ENCODE measurements around the gene POLDIP2. TPM values are rescaled to one million over a fixed set of nuclear protein-coding genes. Genes with fewer than 3 reads are reported as not detected.

The POLDIP2 gene
- total and polyA plus RNA-seq, 2 of the 13 experiments (the other 11 are each of a cell fraction or from before 2014, with no cell fraction given), result 85.9 to 114 TPM

- TF ChIP-seq BATF2 (CRISPR knock-in tag; IDR thresholded peaks at IDR 0.05) (no peak), ZNF577 (CRISPR knock-in tag; IDR thresholded peaks at IDR 0.05; ENCODE audit: borderline replicate concordance, low read depth) (no peak), ZNF782 (CRISPR knock-in tag; IDR thresholded peaks at IDR 0.05; ENCODE audit: borderline replicate concordance) (peak; percentile 87; the same call in 1 of the 2 replicates), IRX3 (CRISPR knock-in tag; IDR thresholded peaks at IDR 0.05; ENCODE audit: borderline replicate concordance, low read depth) (no peak), NFE2L2 (IDR thresholded peaks at IDR 0.05; ENCODE audit: low read length) (no peak), TBL1XR1 (IDR thresholded peaks at IDR 0.05; ENCODE audit: borderline replicate concordance, low read length, partially characterized antibody) (no peak), ZNF597 (CRISPR knock-in tag; IDR thresholded peaks at IDR 0.05) (no peak), ZNF33B (CRISPR knock-in tag; IDR thresholded peaks at IDR 0.05) (peak; percentile 71; the same call in 1 of the 2 replicates), RARG (CRISPR knock-in tag; IDR thresholded peaks at IDR 0.05; ENCODE audit: low read depth) (no peak), GABPB1 (CRISPR knock-in tag; IDR thresholded peaks at IDR 0.05) (no peak; the same call in 1 of the 2 replicates), DDIT3 (CRISPR knock-in tag; IDR thresholded peaks at IDR 0.05) (no peak), GATAD1 (CRISPR knock-in tag; IDR thresholded peaks at IDR 0.05) (peak; percentile 60), ZNF749 (CRISPR knock-in tag; IDR thresholded peaks at IDR 0.05; ENCODE audit: borderline replicate concordance) (0 out of 2 replicates have a peak, but pooled peaks have one; percentile 25), MZF1 (CRISPR knock-in tag; IDR thresholded peaks at IDR 0.05; ENCODE audit: borderline replicate concordance) (no peak), ZNF790 (CRISPR knock-in tag; IDR thresholded peaks at IDR 0.05; ENCODE audit: borderline replicate concordance) (no peak), CHCHD3 (CRISPR knock-in tag; IDR thresholded peaks at IDR 0.05) (no peak), ZNF446 (CRISPR knock-in tag; IDR thresholded peaks at IDR 0.05) (no peak), ZFY (CRISPR knock-in tag; IDR thresholded peaks at IDR 0.05) (peak; percentile 46; the same call in 1 of the 2 replicates), CBFB (CRISPR knock-in tag; IDR thresholded peaks at IDR 0.05) (no peak), TFAP4 (IDR thresholded peaks at IDR 0.05; ENCODE audit: borderline replicate concordance, low read depth) (peak; percentile 91), ZFP62 (CRISPR knock-in tag; IDR thresholded peaks at IDR 0.05) (no peak), RBM22 (optimal IDR thresholded peaks at IDR 0.05; ENCODE audit: low read length) (peak; percentile 64)
- TF ChIP-seq, protein P1, sequence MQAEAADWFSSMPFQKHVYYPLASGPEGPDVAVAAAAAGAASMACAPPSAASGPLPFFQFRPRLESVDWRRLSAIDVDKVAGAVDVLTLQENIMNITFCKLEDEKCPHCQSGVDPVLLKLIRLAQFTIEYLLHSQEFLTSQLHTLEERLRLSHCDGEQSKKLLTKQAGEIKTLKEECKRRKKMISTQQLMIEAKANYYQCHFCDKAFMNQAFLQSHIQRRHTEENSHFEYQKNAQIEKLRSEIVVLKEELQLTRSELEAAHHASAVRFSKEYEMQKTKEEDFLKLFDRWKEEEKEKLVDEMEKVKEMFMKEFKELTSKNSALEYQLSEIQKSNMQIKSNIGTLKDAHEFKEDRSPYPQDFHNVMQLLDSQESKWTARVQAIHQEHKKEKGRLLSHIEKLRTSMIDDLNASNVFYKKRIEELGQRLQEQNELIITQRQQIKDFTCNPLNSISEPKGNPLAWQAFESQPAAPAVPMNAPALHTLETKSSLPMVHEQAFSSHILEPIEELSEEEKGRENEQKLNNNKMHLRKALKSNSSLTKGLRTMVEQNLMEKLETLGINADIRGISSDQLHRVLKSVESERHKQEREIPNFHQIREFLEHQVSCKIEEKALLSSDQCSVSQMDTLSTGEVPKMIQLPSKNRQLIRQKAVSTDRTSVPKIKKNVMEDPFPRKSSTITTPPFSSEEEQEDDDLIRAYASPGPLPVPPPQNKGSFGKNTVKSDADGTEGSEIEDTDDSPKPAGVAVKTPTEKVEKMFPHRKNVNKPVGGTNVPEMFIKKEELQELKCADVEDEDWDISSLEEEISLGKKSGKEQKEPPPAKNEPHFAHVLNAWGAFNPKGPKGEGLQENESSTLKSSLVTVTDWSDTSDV (CRISPR knock-in tag; IDR thresholded peaks at IDR 0.05), result 0 out of 2 replicates have a peak, but pooled peaks have one; percentile 66
- TF ChIP-seq, protein P2, sequence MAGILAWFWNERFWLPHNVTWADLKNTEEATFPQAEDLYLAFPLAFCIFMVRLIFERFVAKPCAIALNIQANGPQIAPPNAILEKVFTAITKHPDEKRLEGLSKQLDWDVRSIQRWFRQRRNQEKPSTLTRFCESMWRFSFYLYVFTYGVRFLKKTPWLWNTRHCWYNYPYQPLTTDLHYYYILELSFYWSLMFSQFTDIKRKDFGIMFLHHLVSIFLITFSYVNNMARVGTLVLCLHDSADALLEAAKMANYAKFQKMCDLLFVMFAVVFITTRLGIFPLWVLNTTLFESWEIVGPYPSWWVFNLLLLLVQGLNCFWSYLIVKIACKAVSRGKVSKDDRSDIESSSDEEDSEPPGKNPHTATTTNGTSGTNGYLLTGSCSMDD (CRISPR knock-in tag; IDR thresholded peaks at IDR 0.05), result no peak
Measured at GRCh38 chr17:28370035-28370743, 12.9 kb upstream of the POLDIP2 start, which contains the start of gene VTN (continued).
